Stimulated activated CD8-positive, alpha-beta memory T cell treated with anti-CD3 and anti-CD28 coated beads, Interleukin-7, amount 100 ng/mL, for 48 hours (primary cell): ENCODE results near the gene MEIS2.

Experiments used
- DNase-seq, 2 donors: peaks; one replicate each; pipeline ENCODE4 v3.0.0-alpha.2; 2020; ENCODE audit warnings: low read depth in 1 of 2; ENCODE audit errors: extremely low read depth in 1 of 2

Gene MEIS2

GRCh38 chr15:37112971-37113670 is 12.8 kb upstream of the MEIS2 start:
- no peak for DNase-seq

- DNase-seq: no peak
Observed at GRCh38 chr15:37112171-37112570, 11.8 kb upstream of the MEIS2 start.

GRCh38 chr15:37111427-37111717 is 11.0 kb upstream of the MEIS2 start:
- no peak for DNase-seq

- no peak for DNase-seq
Observed at GRCh38 chr15:37109872-37110572, 9.7 kb upstream of the MEIS2 start.

GRCh38 chr15:37109168-37109871 is 9.0 kb upstream of the MEIS2 start:
- DNase-seq: no peak

GRCh38 chr15:37108381-37109167 is 8.2 kb upstream of the MEIS2 start:
- DNase-seq: no peak

DNA sequence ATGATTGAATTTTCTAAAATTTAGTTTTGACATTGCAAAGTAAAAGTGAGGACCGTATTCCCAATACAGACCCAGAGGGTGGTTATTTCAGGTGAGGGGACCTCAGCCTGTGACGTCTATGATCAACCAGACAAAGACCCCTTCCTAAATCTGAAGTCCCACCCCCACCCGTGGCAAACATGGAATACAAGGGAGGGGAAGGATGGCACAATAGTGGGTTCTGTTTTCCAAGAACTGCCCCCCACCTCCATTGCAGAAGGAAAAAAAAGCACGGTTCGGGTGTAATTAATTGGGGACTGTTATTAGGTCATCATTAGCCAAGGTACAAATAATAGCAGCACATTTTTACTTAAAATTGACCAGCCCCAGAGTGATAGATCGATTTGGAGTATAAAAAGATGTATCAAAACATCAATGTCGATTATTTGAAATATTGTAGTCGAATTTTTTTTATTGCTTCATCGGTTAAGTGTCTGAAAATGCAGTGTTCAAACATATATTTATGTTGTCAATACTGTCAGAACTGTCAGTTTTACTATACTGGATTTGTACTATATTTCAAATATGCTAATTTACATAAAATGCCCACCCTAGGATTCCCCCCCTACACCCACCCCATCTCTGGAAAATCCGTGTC is 7.5 kb upstream of the MEIS2 start:
- no peak for DNase-seq

DNA sequence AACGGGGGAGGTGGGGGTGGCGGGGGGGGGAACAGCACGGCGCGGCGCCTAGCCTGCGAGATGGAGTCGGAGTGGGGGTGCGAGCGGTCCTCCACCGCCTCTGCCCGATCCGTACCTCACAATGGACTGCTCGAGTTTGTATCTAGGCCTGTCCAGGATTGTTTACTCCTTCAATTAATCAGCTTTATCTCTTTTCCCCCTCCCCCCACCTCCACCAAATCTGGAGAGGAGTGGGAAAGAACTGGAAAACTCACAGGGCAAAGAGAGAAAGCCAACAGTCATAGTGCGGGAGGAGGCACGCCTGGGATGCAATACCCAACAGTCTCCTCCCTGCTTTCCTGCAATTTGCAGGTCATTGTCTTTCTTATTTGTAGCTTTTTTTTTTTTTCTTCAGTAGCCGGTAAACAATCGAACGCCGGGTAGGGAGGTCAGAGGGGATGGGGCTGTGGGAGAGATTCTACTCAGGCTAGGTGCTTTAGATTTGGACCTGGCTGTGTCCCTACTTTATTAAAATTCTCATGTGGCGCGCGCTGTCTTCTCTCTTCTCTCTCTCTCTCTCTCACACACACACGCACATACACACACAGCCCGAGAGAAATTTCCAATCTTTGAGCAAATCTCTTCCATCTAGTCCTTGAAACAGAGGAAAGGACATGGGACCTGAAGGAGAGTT is 6.9 kb upstream of the MEIS2 start:
- DNase-seq: no peak

DNA sequence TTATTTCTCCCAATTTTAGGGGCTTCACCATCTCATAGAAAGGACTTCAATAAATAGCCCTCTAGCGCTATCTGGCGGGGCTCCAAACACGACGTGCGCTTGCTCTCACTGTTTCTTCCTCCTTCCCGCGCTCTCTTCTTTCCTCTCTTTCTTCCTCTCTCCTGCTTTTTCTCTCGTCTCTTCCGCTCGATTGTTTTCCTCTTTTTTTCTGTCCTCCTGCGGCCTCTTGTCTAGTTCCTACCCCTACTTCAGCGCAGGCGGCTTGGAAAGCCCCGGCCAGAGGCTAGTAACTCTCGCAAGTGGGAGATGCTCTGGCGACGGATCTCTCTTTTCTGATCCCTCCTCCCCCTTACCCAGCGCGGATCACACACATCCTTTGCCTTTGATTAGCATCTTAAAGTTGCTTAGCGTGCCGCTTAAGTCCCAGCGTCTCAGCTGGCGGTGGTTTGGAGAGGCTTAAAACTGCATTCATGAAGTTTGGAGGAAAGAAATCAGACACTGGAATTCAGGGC is 6.2 kb upstream of the MEIS2 start:
- DNase-seq: no peak

- DNase-seq: no peak
Observed at GRCh38 chr15:37105889-37106288, 5.5 kb upstream of the MEIS2 start.

DNA sequence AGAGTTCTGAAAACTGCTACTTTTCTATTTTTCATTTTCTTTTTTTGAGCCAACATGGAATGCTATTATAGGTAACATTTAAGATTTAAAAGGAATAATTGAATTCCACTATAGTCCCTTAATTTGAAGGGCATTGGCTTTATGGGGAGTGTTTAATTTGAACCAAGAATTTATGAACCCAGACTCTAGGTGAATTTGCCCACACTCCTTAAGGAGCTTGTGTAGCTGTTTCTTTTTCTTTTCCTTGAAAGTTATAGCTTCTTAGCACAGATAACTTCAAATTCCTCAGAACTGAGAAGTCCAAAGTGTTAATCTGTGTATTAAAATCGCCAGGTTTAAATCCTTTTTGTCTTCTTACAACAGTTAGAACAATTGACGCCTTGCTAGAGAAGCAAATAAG is 4.7 kb upstream of the MEIS2 start:
- no peak for DNase-seq

- DNase-seq: no peak
Observed at GRCh38 chr15:37104424-37104981, 4.2 kb upstream of the MEIS2 start.

GRCh38 chr15:37103475-37104423 is 3.4 kb upstream of the MEIS2 start:
- DNase-seq: no peak

DNA sequence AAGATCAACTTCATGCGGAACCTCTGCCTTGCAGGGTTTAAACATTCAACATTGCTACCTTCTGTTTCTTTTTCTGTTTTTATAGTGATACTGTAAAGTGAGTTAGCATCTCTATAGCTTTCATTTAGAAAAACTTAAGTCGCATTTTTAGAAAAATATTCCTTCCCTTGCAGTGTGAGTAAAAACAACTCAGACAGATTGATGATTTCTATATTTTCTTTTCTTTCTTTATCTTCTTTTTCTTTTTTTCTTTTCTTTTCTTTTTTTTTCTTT is 2.8 kb upstream of the MEIS2 start:
- DNase-seq: no peak

GRCh38 chr15:37102305-37103162 is 2.2 kb upstream of the MEIS2 start:
- no peak for DNase-seq

DNA sequence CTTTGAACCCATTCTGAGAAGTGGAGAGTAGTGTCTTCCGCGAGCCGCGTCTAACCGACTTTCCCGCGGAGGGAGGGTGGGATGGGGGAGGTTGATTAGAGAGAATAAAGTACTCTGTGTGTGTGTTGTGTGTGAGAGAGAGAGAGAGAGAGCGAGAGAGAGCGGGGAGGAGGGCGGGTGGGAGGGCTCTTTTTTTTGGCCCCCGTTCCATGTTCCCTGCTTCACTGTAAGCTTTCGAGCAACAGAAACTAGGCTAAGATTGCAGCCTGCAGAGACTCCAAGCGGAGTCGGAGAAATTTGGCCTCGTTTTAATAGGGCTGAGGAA is 1.6 kb upstream of the MEIS2 start:
- no peak for DNase-seq

DNA sequence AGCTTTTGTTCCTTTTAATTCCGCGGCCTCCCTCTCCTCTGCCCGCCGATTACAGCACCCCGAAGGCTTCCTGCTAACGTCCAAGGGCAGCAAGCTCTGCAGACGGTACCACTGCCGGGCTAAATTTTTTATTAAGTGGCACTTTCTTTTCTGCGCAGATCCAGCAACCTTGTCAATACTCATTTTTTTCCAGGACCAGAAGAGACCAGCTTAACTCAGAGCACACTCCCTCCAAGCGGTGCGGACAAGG is 542 bp upstream of the MEIS2 start:
- DNase-seq: no peak

GRCh38 chr15:37099319-37100108 is 835 bp downstream of the MEIS2 start:
- no peak for DNase-seq
